ENCODE results near the gene NPLOC4. TPM values are rescaled to one million over a fixed set of nuclear protein-coding genes. Genes with fewer than 3 reads are reported as not detected.
A peak's percentile ranks its signal among the peaks of the same experiment; 100 is the strongest.

Gene NPLOC4
- total RNA-seq, 2 donors from 2014 or later, result 67.3 to 173 TPM

DNA sequence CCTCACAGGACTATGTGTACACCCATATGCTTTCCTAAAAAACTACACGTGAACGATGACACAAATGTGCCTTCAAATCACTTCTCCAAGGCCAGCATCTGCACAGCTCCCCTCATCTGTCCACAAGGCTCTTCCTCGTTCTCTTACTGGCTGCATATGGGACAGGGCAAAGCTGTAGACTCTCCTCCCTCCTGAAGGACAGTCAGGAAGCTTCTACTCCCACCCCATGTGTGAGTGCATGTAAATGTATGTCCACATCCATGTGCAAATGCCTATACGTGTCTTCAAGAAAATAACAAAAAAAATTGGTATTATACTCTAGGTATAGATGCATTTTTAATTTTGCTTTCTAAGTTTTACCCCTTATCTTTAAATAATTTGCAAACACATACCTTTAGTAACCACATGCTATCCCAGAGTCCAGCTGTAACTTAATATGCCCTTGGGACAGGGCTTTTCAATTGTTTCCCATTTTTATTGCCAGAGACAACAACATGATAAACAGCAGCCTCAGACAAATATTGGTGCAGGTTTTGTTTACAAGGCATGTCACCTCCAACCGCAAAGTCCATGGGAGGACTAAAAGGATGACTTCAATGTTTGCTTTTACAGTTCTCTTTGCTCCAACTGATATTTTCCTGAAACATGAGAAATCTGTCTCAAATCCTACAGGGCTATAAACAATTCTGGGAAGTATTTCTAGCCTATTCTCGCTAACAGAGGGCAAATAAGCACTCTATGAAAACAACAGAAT, 53.1 kb downstream of the NPLOC4 start:
- DNase-seq (ENCODE audit: low spot score in 2 of 2) (no peak), ATAC-seq (no peak)
- H3K9me3 Mint-ChIP-seq, result no peaks in the 10 kb centered on the region
- H3K36me3 Mint-ChIP-seq, result peaks cover 11 to 33% of the 10 kb centered on the region in 2 donors
- peak overlapping the region in 1 of 2 donors; percentile 61 for H3K27ac Mint-ChIP-seq

DNA sequence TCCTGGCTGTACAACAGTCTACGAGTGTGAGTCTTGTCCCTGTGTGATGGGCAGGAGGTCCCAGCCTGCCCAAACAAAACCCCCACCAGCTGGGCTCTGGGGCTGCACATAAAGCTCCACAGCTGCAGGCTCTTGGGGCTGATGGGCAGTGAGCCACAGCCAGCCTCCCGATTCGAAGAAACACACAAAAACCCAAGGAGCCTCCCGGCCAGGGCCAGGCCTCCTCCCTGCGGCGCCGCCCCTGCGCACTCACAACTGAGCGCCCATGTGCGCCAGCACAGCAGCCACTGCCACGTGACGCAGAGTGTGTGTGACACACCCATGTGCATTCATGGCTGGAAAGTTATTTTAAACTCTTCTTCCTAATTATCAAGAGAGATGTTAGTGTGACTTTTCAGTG, 54.2 kb downstream of the NPLOC4 start:
- Mint-ChIP-seq H3K36me3 (peaks cover 11 to 29% of the 10 kb centered on the region in 2 donors), H3K9me3 (no peaks in the 10 kb centered on the region), H3K27ac (peak overlapping the region in 1 of 2 donors; percentile 29)
- no peak for ATAC-seq
- no peak for DNase-seq (ENCODE audit: low spot score in 2 of 2)

- DNase-seq (ENCODE audit: low spot score in 2 of 2) (no peak), ATAC-seq (peak in 1 of 2 donors; percentile 15)
- Mint-ChIP-seq H3K27ac (peak overlapping the region in 1 of 2 donors; percentile 29), H3K36me3 (peaks cover 11 to 29% of the 10 kb centered on the region in 2 donors), H3K9me3 (no peaks in the 10 kb centered on the region)
Measured at GRCh38 chr17:81582341-81582740, 54.6 kb downstream of the NPLOC4 start.

- peaks cover 10 to 29% of the 10 kb centered on the region in 2 donors for H3K36me3 Mint-ChIP-seq
- ATAC-seq (no peak), DNase-seq (ENCODE audit: low spot score in 2 of 2) (no peak)
- peak overlapping the region in 1 of 2 donors; percentile 25 for H3K27ac Mint-ChIP-seq
- no peaks in the 10 kb centered on the region for H3K9me3 Mint-ChIP-seq
Measured at GRCh38 chr17:81581758-81582157, 55.2 kb downstream of the NPLOC4 start.

DNA sequence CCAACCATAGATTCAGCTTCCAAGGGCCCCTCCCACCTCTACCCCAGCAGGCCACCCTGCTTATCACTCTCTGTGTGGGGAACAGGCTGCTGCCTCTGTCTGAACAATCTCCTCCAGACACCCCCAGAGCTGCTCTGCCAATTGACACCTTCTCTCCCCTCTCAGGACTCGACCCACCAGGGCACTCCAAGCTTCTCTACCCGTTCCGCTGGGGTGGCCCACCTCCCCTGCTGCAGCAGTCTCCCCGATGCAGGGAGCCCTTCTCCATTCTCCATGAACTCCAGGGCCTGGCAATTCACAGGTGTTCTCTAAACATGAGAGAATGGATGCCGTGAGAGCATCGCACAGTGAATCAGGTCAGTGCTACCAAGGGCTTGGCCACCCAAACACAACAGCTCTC, 56.4 kb downstream of the NPLOC4 start:
- peak overlapping the region; percentile 38 to 92 for H3K27ac Mint-ChIP-seq
- no peaks in the 10 kb centered on the region for H3K9me3 Mint-ChIP-seq
- peaks cover 6 to 26% of the 10 kb centered on the region in 2 donors for H3K36me3 Mint-ChIP-seq
- ATAC-seq, result no peak
- no peak for DNase-seq (ENCODE audit: low spot score in 2 of 2)

DNA sequence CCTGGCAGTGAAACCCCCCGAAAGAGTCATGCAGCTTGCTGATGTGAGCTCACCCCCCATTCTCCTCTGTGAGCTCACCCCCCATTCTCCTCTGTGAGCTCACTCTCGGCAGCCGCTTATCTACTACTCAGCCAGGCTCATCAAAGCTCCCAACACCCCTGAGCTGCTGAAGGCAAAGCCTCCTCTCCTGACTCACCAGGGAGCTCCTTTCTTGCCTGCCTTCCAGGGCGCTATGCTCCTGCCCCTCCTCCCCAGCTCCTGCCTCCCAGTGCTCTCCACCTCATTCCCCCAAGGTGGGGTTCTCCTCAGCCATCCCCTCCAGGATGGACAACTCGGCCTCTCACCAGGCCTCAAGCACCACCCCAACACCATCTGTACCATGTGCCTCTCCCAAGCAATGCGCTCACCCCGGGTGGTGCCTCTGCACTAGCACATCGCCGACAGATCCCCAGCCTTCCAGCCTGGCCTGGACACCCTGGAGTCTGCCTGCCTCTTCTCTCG, 57.0 kb downstream of the NPLOC4 start:
- DNase-seq (ENCODE audit: low spot score in 2 of 2) (no peak), ATAC-seq (no peak)
- Mint-ChIP-seq H3K9me3 (no peaks in the 10 kb centered on the region), H3K36me3 (peaks cover 6 to 22% of the 10 kb centered on the region in 2 donors), H3K27ac (peak overlapping the region; percentile 38 to 93)

GRCh38 chr17:81579298-81579697, 57.6 kb downstream of the NPLOC4 start:
- ATAC-seq, result no peak
- peaks cover 2 to 20% of the 10 kb centered on the region in 2 donors for H3K36me3 Mint-ChIP-seq
- H3K27ac Mint-ChIP-seq, result peak overlapping the region; percentile 38 to 93
- no peaks in the 10 kb centered on the region for H3K9me3 Mint-ChIP-seq
- DNase-seq (ENCODE audit: low spot score in 2 of 2), result no peak

- Mint-ChIP-seq H3K9me3 (no peaks in the 10 kb centered on the region), H3K36me3 (peaks cover 0 to 14% of the 10 kb centered on the region in 2 donors), H3K27ac (peak overlapping the region; percentile 63 to 90)
- DNase-seq (ENCODE audit: low spot score in 2 of 2), result no peak
- peak; percentile 70 to 94 for ATAC-seq
Measured at GRCh38 chr17:81578561-81579225, 58.2 kb downstream of the NPLOC4 start.

- H3K27ac Mint-ChIP-seq, result peak overlapping the region; percentile 63 to 90
- H3K36me3 Mint-ChIP-seq, result peaks cover 0 to 13% of the 10 kb centered on the region in 2 donors
- ATAC-seq (no peak), DNase-seq (ENCODE audit: low spot score in 2 of 2) (no peak)
- no peaks in the 10 kb centered on the region for H3K9me3 Mint-ChIP-seq
Measured at GRCh38 chr17:81578038-81578441, 58.9 kb downstream of the NPLOC4 start.

DNA sequence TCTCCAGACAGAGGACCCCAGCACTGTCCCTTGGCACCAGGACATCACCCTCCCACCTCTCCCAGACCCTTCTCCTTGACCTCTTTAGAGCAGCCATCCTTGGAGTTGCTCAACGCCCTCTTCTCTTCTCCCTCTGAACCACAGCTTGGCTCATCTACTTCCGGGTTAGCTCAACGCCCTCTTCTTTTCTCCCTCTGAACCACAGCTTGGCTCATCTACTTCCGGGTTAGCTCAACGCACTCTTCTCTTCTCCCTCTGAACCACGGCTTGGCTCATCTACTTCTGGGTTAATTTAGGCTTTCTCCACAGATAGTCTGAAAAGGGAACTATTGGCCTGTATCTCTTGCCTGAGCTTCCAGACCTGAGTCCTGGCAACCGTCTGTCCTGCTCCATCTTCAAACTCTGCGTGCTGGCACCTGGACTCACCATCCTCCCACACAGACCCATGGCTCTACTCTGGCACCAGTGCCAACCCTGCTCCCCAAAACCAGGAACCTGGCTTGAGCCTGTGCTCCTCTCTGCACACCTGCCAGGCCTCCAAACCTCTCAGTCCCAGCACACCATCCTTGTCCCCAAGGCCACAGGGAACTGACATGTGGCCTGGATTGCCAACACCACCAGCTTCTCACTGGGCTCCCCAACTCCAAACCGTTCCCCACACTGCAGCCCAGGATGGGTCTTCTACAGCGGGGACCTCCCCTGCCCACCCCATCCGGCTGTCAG, 59.5 kb downstream of the NPLOC4 start:
- ATAC-seq (no peak), DNase-seq (ENCODE audit: low spot score in 2 of 2) (no peak)
- Mint-ChIP-seq H3K9me3 (no peaks in the 10 kb centered on the region), H3K27ac (peak overlapping the region; percentile 63 to 89), H3K36me3 (peaks cover 0 to 16% of the 10 kb centered on the region in 2 donors)

DNA sequence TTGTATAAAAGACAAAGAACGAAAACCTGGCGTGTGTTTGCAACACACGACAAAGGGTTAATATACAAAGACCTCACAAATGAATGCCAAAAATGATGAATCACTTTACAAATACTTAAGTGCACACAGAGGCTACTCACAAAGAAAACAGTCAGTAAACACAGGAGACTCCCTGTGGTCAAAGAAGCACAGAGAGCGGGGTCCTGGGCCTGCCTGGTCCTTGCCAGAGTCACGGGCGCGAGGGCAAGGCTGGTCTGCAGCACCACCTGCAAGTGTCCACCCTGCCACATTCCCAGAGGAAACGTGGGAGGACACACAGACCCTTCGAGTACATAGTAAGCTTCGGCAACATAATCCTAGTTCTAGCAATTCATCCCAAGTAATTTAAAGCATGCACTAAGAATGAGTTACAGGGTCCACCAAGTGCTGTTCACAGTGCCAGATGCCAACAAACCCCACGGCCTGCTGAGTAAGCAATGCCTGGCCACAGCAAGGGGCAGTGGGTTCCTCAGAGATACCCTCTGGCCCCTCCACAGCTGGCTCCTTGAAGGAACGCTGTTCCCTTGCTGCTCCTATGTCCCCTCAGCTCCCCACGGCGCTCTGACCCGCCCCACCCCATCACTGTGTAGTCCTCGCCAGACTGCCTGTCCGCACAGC, 60.2 kb downstream of the NPLOC4 start:
- no peak for DNase-seq (ENCODE audit: low spot score in 2 of 2)
- Mint-ChIP-seq H3K27ac (no peak overlapping the region), H3K9me3 (no peaks in the 10 kb centered on the region), H3K36me3 (peaks cover 0 to 14% of the 10 kb centered on the region in 2 donors)
- no peak for ATAC-seq

DNA sequence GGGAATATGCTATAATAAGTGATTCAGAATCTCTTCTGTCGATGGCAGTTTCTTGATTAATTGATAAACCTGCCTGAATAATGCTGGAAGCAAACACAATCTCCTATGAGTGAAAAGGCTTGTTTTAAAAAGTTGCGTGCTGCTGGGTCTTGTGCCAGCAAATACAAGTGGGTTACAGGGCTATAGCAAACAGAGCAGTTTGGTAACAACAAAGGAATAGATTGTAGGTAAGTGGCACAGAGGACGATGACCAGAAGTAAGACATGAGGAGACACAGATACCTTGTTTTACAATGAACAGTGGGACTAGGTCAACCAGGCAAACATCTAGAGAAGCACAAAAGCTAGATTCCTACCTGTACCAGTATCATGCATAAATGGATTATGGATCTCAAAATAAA, 61.1 kb downstream of the NPLOC4 start:
- H3K27ac Mint-ChIP-seq, result no peak overlapping the region

GRCh38 chr17:81574643-81574956, 62.3 kb downstream of the NPLOC4 start:
- ATAC-seq (no peak), DNase-seq (ENCODE audit: low spot score in 2 of 2) (no peak)
- Mint-ChIP-seq H3K9me3 (no peaks in the 10 kb centered on the region), H3K36me3 (peaks cover 5 to 22% of the 10 kb centered on the region in 2 donors), H3K27ac (peak overlapping the region in 1 of 2 donors; percentile 6)

More for the DNA sequence above, 61.1 kb downstream of the NPLOC4 start:
- Mint-ChIP-seq H3K36me3 (peaks cover 0 to 15% of the 10 kb centered on the region in 2 donors), H3K9me3 (no peaks in the 10 kb centered on the region)
- ATAC-seq (no peak), DNase-seq (ENCODE audit: low spot score in 2 of 2) (no peak)

GRCh38 chr17:81573794-81574642, 62.9 kb downstream of the NPLOC4 start:
- ATAC-seq (no peak), DNase-seq (ENCODE audit: low spot score in 2 of 2) (no peak)
- H3K9me3 Mint-ChIP-seq, result no peaks in the 10 kb centered on the region
- H3K27ac Mint-ChIP-seq, result peak overlapping the region; percentile 6 to 69
- H3K36me3 Mint-ChIP-seq, result peaks cover 5 to 22% of the 10 kb centered on the region in 2 donors

DNA sequence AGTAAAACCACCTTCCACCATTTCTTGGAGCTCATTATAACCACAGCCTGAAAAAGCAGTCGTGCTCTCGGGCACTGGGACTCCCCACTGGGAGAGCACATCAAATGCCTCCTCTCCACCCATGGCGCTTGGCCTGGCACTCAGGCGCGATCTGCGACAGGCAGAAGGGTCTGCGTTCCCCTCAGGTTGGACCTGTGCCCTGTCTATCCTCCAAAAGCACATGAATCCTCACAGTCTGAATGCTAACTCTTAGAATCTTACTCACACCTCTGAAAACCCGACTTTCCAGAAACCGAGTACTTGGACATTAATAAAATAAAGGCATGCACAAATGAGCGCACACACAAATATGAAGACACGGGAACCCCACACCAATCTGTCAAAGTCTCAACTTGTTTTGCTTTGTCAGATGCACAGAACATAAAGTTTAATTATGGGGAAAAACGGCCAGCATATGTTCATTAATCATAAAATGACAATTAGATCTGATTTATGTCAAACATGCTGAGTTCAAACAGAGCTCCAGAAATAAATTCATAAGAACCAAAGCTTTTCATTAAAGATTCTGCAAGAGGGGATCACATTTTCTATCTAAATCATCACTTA, 64.2 kb downstream of the NPLOC4 start:
- DNase-seq (ENCODE audit: low spot score in 2 of 2) (no peak), ATAC-seq (no peak)
- Mint-ChIP-seq H3K27ac (no peak overlapping the region), H3K9me3 (no peaks in the 10 kb centered on the region), H3K36me3 (peaks cover 5 to 21% of the 10 kb centered on the region in 2 donors)
